Measurements from ENCODE around the gene MACROD2.

Gene MACROD2

DNA sequence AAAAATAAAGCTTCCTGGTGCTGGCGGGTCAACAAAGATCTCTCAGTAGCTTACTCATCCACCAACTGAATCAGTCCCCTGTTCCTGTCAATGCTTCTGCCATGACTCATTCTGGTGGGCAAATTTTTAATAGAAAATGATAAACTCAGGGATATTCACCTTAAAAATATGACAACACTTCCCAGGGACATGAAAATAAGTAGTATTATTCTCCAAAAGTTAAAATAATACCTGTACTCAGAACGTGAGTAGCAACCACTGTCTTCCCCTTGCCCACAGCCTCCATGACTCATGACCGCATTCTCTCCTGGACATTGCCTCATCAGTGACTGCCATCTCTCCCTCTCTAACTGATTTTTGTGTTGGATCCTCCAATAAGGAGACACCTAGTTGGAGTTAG, 2025.7 kb downstream of the MACROD2 start:
- DNase-seq = no peak

DNA sequence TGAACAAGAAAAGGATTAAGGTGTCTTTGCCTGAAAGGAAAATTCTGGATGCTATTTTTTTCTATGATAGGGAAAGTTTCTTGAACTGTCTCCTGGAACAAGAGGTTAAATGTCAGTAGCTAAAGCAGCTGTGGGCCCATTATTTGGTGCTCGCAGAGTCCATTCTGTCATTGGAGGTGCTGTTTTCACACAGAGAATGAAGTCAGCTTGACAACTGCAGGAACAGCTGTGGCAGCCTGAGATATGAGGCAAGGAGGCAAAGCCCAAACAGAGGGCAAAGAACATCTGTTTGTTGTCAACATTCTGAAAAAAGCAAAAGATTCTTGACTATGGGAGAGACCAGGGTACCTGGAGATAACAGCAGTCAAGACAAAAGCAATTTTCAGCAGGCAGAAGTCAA, 2029.8 kb downstream of the MACROD2 start:
- DNase-seq = no peak

DNA sequence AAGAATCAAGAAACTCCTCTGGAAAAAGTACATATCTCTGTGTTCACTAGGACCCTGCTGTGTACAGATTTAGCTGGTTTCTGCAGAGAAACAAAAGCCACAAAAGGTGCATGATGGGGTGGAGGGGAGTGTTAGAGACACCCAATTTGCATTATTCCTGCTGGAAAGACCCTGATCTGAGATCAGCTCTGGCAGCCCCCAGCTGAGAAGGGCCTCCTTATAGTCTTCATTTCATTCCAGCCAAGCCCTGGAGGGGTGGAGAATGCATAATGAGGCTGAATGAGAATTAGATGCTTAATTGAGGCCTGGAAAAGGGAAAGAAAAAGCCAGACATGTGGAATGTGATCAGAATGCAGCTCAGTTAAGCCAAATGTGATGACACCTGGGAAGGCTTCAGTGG, 2032.4 kb downstream of the MACROD2 start:
- DNase-seq = no peak

DNA sequence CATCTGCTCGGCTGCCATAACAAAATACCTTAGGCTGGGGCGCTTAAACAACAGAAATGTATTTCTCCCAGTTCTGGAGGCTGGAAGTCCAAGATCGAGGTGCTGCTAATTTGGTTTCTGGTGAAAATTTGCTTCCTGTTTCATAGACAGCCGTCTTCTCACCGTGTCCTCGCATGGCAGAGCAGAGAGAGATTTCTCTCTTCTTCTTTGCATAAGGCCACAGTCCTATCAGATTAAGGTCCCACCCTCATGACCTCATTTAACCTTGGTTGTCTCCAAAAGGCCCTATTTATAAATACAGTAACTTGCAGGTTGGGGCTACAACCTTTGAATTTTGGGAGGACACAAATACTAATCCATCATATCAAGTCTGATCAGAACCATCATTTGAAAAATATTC, 2033.6 kb downstream of the MACROD2 start:
- no peak for DNase-seq

DNA sequence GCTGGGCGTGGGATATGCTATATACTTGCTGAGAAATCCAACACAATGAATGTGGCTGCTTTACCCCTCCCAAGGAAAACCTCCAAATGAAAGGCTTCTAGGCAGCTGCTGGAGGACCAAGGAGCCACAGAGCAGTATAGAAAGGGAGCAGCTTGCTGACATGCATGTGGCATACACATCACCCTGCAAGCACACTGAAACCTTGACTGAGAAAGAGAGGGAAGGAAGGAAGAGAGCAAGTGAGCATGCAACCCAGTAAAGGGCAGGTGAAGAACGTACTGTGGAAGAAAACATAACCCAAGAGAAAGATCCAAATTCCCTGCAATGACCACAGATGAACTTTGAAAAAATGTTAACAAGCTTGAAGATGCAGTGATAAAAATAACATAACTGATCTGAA, 2034.9 kb downstream of the MACROD2 start:
- no peak for DNase-seq

DNA sequence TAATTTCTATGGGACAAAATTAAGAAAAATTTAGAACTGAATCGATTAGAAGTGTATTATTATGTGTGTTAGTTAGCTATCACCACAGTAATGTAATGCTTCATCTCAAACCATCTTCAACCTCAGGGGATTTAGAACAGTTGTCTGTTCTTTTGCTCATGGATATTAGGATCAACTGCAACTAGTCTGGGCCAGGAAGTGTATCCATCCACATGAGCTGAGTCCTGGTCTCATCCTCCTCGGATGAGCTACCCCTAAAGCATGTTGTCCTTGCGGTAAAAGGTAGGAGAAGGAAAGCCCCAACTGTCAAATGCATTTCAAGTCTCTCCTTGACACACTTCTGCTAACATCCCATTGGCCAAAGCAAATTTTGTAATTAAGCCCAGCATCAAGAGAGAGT, 2040.3 kb downstream of the MACROD2 start:
- no peak for DNase-seq

DNA sequence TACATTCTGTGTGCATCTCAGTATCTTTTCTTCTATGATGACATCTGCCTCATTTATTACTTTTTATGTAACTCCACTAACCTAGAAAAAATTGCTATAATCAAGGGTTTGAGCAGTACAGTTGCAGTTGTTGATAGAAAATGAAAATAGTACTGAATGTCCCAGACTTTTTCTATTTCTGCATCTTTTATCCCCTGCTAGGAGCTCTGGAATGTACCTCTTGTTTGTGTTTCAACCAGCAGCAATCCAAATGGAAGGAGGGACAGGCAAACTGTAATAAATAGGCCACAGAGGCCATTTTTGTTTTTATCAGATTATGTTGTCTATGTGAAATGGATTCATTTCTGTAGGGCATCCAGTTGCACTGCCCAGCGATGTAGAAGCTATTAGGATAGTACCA, 2041.0 kb downstream of the MACROD2 start:
- no peak for DNase-seq

DNA sequence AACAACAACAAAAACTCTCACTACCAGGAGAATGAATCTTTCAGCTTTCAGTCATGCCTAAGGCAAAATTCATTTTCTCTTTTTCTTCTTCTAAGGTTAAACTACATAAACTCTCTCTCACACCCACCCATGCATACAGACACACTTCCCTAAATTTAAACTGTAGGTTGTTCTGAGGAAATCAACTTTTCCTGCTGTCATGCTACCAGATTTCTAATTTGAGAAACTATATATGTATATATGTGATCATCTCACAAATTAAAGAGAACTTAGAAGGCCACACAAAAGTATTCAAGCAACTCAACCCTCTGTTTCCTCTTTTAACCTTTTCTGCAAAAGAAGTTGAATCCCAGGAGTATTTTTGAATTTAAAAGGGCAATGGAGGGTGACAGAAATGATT, 2045.4 kb downstream of the MACROD2 start:
- DNase-seq = no peak

DNA sequence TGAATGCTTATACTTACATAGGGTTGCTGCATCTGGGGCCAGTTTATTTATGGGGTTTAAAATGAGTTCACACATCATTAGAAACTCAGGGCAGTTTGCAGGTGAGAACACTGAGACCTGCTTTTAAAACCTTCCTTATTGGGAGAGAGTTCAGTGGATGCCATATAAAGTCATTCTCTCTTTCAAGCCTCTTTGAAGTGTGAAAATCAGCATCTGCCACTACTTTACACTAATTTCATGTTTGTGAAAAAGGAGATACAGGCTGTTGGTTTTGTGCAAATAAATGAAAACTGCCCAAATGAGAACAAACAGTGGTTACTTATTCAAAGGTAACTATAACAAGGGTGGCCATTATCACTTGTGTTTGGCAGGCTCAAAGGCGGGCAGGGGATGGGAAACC, 2047.4 kb downstream of the MACROD2 start:
- DNase-seq = no peak

DNA sequence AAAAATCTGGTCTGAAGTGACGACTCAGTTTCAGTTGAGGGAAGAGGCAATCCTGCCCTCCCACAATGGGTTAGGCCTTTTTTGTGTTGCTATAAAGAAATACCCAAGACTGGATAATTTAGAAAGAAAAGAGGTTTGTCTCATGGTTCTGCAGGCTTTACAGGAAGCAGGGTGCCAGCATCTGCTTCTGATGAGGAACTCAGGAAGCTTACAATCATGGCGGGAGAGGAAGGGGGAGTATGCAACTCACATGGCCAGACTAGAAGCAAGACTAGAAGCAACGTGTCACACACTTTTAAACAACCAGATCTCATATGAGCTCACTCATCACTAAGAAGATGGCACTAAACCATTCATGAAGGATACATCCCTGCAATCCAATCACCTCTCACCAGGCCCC, 2048.6 kb downstream of the MACROD2 start:
- no peak for DNase-seq

DNA sequence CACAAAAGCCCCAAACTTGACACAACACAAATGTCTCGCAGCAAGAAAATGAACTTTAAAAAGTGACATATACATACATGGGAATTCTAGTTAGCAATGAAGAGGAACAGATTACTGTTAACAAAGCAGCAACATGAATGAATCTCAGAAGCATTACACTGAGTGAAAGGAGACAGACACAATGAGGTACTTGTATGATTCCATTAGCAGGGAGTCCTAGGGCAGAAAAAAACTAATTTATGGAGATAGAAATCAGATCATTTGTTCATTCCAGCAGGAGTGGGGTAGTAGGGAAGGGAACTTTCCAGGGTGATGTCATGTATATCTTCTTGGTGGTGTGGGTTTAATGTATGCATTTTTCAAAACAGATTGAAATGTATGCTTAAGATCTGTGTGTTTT, 2053.6 kb downstream of the MACROD2 start:
- DNase-seq = no peak

DNA sequence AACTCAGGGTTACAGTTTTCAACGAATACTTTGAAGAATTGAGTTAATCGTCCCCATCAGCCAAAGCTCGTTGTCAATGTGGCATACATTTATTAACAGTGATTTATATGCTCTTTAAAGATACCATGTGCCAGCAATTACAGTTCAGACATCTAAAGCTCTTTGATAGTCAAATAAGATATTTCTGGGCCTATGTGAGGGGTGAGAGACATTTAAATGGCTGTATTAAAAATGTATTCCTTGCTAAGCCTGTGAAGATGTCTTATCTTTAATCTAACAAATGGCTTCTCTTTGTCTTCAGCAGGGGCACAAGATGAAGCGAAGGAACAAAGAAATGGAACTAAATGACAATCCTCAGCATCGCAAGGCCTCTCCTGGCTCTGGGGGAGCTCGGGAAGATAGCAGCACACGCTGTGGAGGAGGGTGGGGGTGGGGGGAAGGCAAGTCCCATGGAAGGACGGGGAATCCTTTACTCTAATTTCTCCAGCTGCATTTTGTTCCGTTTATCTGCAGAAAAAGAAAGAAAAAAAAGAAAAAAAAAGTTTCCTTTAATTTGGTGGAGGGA, 2054.3 kb downstream of the MACROD2 start:
- no peak for DNase-seq

DNA sequence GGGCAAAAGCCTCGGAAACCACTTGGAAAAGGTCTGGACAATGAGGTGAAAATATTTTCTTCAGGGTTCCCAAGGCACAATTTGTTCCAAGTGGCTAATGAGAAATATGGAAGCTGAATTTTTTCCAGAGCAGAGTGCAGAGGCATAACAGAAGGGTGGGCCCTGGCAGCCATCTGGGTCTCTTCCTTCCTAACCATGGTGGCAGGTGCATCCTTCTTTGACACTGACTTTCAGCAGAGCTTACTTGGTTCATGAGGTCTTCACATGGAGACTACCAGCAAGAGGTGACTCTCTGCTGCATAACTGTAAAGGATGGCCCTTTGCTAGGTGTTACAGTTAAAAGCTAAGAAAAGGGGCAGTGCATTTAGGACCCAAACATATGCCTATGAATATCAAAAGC, 2055.1 kb downstream of the MACROD2 start:
- no peak for DNase-seq

DNA sequence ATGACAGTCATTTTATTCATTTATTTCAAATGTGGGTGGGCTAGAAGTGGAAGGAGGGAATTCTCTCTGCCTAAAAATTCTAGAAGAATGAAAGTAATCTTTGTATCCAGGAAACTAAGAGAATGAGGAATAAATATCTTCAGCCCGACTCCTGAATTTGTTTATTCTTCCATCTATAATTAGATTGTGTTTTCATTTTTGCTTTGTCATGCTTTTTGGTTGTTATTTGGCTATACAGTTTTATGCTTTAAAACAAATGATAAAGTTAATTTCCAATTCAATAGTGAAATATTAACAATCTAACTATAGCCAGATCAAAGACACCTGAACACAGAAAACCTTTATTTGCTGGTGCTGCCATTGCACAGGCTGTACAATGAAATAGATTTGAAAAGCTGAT, 2056.7 kb downstream of the MACROD2 start:
- no peak for DNase-seq

DNA sequence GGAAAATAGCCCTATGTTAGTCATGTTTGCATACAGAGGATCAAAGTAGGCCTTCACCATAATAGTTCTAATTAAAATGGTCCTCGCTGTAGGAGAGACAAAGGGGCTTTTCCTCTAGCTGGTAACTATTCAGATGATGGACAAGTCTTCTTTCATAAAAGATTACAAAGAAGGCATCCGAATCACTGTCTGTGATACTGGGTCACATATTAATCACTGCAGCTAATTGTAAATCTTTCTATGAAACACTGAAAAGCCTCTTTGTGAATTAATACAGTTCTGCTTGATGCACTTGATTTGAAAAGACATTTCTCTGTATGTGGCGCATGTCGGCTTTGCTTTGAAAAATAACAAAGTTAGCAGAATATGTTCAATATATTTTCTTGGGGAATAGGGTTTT, 2057.1 kb downstream of the MACROD2 start:
- no peak for DNase-seq

DNA sequence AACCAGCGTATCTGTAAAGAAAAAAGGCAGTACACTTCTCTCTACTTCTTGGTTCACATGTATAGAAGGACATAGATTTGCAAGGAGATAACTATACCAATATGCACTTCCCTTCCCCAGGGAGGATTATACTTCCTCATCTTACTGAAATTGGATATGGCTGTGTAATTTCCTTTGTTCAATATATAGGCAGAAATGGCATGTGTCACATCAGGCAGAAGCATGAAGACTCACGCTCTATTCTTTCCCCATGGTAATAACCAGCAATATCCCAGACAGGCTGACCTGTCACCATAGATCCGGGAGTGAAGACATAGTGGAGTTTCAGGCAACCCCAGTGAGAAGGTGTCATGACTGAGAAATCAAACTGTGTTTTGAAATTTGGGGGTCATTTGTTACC, 2059.7 kb downstream of the MACROD2 start:
- DNase-seq = no peak

DNA sequence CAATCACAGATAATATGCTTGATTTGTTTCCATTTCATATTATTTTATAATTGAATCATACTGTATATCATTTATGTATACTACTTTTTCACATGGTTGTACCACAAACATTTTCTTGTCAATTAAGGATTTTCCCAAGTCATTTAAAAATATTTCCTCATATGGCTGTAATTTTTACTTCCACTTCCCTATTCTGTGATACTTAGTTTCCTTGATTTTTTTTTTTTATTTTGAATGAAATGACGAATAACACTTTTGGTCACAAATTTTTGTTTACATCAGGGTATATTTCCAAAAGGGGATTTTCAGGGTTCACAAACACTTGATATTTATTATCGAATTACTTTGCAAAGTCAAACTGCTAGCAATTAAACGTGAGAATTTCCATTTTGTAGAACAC, 2062.3 kb downstream of the MACROD2 start:
- no peak for DNase-seq

DNA sequence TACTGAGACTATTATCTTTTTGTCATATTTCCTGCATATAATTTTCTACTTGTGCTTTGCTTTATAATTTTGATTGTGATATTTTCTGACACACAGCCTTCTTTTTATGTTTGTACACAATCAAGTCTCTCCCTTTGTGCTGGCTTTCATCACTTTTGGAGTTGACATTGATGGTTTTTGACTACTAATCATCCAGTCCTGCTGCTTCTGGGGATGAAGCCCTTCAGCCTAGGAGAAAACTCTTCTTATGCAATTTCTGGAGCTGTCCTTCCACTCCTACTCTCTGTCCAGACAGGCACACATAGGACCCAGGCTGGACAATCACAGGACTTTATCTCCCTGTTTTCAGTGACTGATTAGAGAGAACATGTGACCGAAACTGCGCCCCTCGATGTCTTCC, 2063.0 kb downstream of the MACROD2 start:
- no peak for DNase-seq

DNA sequence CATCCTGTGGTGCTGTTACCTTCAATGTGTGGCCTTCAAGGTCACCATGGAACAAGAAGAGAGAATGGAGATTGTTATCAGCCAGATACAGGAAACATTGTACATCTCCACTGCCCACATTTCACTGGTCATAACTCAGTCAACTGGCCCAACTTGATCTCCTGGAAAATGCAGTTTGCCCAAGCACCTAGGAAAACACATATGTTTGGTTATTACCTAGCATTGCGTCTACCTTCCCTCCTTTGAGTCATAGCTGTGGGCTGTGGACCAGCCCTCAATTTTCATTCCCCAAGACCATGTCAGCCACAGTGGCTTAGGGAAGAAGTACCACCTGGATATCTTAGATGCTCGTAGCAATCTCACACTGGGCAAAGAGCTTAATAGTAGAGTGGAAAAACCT, 2064.5 kb downstream of the MACROD2 start:
- DNase-seq = no peak

DNA sequence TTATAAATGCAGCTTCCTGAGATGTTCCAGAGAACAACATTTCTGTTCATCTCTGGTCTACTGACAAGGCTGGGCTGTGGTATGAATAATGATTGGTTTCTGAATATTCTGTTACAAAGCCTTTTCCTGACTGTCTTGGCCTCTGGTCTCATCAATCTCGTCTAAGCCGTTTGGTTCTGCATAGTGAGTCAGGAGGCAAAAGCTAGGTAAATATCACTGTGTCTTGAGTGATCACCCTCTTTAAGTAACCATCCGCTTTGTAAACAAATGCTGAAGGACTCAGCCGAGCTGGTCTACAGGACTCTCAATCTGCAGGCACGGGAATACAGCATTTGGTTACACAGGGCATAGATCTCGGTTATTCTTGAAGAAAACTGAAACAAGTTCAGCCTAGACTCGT, 2066.0 kb downstream of the MACROD2 start:
- no peak for DNase-seq

DNA sequence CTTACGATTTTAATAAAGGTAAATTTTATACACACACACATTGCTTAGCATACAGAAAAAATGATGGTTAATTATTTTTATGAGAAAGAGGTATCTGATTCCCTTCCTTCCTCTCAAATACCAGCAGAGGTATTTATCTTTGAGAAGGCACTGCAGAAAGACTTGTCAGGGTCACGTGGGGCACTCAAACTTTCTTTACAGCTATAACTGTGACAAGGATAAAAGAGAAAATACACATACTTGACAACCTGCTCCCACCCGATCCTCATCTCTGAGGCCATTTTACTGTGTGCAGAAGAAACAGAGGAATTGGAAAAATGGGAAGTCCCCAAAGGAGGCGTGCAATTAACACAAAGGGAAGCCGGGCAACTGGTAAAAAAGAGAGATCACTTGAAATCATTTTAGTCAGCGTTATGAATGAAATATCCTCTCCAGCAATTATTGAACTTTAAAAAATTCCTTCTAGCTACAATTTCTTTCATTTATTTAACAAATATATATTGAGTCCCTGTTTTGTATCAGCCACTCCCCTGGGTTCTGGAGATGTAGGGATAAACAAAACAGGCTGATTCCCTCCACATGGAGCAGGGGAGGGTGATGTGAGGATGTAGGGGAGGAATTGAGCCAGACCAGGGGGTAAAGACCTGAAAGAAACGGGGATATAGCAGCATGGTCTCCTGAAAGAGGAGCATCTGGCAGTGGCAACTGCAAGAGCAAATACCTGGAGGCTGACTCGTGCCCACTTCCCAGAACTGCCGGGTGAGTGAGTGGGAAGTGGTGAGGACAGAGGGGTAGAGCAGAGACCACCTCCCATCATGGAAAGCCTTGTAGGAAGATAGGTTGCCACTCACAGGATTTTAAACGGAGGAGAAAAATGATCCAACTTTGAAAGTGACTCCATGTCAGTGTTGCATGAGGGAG, 2067.6 kb downstream of the MACROD2 start:
- no peak for DNase-seq

DNA sequence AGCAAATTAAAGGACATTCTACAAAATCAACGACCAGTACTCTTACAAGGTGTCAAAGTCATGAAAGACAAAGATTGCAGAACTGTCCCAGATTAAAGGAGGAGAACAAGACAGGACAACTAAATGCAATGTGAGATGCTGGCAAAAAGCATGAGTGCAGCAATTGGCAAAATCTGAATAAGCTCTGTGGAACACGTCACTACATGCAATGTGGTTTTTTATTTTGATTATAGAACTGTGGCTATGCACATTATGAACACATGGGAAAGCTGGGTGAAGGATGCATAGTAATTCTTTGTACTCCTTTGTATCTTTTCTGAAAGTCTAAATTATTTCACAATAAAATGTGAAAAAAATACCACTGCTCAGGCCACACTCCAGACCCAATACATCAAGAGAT, 2068.6 kb downstream of the MACROD2 start:
- no peak for DNase-seq

DNA sequence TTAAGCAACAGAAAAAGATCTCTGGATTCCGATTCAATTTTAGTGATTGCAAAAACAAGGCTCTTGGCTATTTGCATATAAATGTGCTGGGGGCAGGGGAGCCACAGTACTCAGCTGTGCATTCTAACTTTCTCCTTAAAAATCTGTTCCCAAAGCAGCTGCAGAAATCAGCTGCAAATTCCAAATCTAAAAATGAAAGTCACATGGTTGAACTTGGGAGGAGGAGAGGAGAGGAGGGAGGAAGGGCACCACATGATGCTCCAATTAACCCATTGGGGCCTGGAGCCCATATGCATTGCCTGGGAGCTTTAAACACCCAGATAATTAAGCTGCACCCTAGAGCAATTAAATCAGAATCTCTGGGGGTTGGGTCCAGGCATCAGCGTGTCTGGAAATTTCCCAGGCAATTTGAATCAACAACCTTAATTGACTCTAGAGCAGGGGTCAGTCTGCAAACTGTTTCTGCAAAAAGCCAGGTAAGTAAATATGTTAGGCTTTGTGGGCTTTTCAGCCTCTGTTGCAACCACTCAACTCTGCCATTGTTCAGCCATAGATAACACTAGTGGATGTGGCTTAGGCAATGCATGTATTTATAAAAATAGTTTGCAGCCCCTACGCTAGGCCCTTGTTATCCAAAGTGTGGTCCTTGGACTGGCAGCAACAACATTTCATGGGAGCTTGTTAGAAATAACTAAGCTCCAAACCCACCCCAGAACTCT, 2069.8 kb downstream of the MACROD2 start:
- no peak for DNase-seq

DNA sequence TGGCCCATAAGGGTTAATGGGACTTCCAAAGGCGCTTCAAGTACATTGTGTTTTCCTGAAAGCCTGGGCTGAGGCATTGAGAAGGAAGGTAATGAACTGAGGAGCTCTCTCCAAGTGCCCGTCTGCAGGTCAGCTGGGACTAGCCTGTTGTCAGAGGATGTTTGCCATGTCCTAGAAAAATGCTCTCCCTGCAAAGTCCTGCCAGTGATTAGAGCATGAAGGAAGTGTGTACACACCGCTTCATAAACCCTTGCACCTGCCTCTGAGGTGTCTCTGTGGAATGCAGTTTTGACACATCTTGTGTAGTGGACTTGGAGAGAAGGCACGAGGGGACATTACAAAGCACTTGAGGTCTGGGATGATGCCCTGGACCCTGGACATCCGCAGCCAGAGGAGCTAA, 2071.3 kb downstream of the MACROD2 start:
- DNase-seq = no peak

Data from effector CD8-positive, alpha-beta T cell (primary cell).